Measurements from ENCODE around the gene PRDM16. TPM values are rescaled to one million over a fixed set of nuclear protein-coding genes. Genes with fewer than 3 reads are reported as not detected.

The PRDM16 gene
- total and polyA plus RNA-seq, 2 of the 13 experiments (the other 11 are each of a cell fraction or from before 2014, with no cell fraction given): 0.15 to 0.81 TPM

- TF ChIP-seq ZNF331 (CRISPR knock-in tag; IDR thresholded peaks at IDR 0.05) (peak; percentile 79), ZBED4 (CRISPR knock-in tag; IDR thresholded peaks at IDR 0.05; ENCODE audit: borderline replicate concordance) (peak; percentile 97), KDM3A (CRISPR knock-in tag; IDR thresholded peaks at IDR 0.05; ENCODE audit: low read depth) (peak; percentile 74; the same call in 1 of the 2 replicates), XBP1 (CRISPR knock-in tag; IDR thresholded peaks at IDR 0.05) (no peak), ZNF761 (CRISPR knock-in tag; conservative IDR thresholded peaks at IDR 0.05) (peak; percentile 67; the same call in 1 of the 2 replicates), TEAD3 (CRISPR knock-in tag; optimal IDR thresholded peaks at IDR 0.05; ENCODE audit: borderline replicate concordance) (peak; percentile 84), GFI1 (CRISPR knock-in tag; IDR thresholded peaks at IDR 0.05; ENCODE audit: borderline replicate concordance) (peak; percentile 35; the same call in 1 of the 2 replicates), PITX1 (CRISPR knock-in tag; IDR thresholded peaks at IDR 0.05) (peak; percentile 85), ZNF496 (CRISPR knock-in tag; IDR thresholded peaks at IDR 0.05; ENCODE audit: insufficient replicate concordance) (no peak), ELF1 (CRISPR knock-in tag; IDR thresholded peaks at IDR 0.05) (peak; percentile 66), ZNF580 (CRISPR knock-in tag; IDR thresholded peaks at IDR 0.05; ENCODE audit: borderline replicate concordance, low read depth) (peak; percentile 70), ZNF224 (CRISPR knock-in tag; IDR thresholded peaks at IDR 0.05) (no peak), ZNF121 (CRISPR knock-in tag; IDR thresholded peaks at IDR 0.05) (peak; percentile 68), ZBTB2 (CRISPR knock-in tag; IDR thresholded peaks at IDR 0.05; ENCODE audit: low read depth) (peak; percentile 83), THRA (CRISPR knock-in tag; IDR thresholded peaks at IDR 0.05; ENCODE audit: borderline replicate concordance) (no peak), ZNF740 (CRISPR knock-in tag; IDR thresholded peaks at IDR 0.05) (no peak), DNMT1 (CRISPR knock-in tag; IDR thresholded peaks at IDR 0.05) (no peak), ZBTB21 (CRISPR knock-in tag; IDR thresholded peaks at IDR 0.05) (no peak; the same call in 1 of the 2 replicates), HNF4A (CRISPR knock-in tag; IDR thresholded peaks at IDR 0.05) (no peak), ZNF570 (CRISPR knock-in tag; IDR thresholded peaks at IDR 0.05; ENCODE audit: borderline replicate concordance) (no peak), IRX3 (CRISPR knock-in tag; IDR thresholded peaks at IDR 0.05; ENCODE audit: borderline replicate concordance, low read depth) (no peak)
These were observed 354.3 kb downstream of the PRDM16 start (continued) for GRCh38 chr1:3423245-3423829.
